Fibroblast of skin of right biceps (primary cell): Measurements from ENCODE around the gene SLC23A2.
"Not testable (repeated sequence)": the region's sequence is repeated elsewhere in the genome, so short reads cannot be mapped to it uniquely, and the experiment has no call there.

Experiments used
- DNase-seq: peaks from one replicate; pipeline ENCODE4 v3.0.0-alpha.2; 2013

SLC23A2 gene

DNA sequence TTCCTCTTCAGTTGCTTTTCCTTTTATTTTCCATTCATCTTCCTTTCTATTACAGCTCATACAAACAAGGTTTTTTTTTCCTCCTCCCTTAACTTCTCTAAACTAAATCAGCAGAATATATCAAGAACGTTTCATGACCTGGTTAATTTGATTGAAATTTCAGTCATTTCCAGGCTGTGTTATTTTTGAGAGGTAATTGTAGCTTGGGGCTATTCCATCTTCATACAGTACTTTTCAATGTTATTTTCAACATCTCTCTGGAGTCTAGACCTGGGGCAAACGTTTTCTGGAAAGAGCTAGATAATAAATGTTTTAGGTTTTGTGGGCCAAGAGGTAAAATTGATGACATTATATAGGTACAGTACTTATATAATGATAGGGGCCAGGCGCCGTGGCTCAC lies 4.0 kb upstream of the SLC23A2 start:
- DNase-seq = no peak

DNA sequence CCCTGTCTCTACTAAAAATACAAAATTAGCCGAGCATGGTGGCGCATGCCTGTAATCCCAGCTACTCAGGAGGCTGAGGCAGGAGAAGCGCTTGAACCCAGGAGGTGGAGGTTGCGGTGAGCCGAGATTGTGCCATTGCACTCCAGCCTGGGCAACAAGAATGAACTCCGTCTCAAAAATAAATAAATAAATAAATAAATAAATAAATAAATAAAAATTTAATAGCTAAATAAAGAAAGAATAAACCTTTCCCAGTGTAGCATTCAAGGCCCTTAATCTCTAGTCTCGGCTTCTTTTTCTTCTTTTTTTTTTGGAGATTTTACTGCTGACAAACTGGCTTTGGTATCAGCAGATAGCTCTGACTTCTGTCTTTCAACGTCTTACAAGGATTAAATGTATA lies 3.5 kb upstream of the SLC23A2 start:
- DNase-seq = not testable (repeated sequence)

DNA sequence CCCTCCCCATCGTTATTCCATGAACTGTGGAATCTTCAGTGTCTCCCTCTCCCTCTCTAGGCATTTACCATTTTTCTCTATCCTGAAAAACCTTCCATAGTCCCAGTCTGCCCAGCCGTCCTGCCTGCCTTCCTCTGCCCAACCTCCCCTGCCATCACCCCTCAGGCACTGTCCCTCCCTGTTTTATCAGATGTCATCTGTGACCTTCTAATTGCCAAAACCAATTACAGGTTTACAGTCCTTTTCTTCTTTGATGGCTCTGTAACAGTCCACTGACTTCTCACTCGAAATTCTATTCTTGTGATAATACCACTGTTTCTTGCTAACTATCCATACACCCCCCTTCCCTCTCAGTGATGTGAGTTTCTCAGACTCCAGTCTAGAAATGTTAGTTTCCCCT lies 2.3 kb upstream of the SLC23A2 start:
- no peak for DNase-seq

DNA sequence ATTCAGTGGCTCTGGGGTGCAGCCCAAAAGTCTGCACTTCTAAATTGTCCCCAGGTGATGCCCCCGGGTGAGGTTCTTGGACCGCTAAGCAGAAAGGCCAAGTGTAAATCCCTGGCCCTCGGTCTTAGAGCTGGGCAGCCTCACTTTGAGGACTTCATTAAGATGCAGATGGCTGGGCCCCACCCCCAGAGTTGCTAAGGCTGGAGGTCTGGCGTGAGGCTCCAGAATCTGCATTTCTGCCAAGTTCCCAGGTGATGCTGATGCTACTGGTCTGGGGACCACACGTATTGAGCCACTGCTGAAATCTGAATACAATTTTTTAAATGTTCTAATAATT lies 735 bp upstream of the SLC23A2 start:
- DNase-seq = no peak

DNA sequence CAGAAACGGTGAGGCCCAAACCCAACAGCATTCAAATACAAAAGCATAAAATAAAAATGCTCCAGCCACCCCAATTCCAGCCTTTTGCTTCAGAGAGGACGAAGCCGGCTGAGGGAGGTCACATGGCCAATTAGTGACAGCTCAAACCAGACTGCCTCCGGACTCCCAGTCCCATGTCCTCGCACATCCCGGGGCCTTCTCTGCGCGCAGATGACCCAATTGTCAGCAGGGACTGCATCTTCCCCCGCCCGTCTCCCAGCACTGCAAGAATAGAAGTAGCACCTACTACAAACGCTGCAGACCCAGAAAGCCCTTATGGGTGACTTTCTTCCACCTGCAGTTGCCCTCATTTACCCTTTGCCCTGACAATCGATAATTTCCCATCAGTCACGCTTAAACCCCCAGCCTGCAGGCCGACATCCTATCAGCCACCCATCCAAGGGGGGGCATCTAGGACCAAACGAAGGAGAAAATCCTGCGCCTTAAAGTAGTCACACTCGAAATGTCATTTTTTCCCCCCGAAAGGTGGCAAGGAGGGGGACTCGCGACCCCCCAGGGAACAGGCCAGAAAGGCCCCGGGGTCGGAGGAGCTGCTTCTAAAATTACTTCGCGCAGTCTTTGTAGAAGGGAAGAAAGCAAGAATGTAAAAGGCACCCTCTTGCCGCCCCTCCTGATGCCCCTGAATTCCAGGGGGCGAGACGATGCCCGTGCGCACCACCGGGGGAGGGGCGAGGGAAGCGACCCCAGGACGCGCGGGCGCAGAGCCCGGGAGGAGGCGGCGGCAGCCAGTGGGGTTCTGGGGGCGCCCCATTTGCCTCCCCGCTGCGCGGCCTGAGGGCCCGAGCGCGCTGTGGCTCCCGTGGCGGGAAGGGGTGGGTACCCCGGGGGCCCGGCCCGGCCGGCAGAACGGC lies 792 bp downstream of the SLC23A2 start:
- DNase-seq = peak; percentile 11

DNA sequence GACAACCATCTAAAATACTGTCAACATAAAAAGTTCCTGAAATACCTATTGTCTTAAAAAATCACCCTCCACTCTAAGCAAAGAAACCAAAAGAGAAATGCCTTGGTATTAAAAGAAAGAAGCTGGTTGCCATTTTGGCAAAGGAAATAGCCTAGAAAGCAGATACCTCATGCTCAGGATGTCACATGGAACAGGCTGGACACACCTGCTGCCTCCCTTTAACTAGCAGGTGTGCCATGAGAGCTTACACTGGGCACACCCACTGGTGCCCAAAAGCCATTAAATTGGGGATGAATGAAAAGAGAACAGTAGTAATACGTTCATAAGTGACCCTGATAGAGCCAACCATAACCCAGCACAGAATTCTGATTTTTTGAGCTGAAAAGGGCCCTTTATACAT lies 1.5 kb downstream of the SLC23A2 start:
- no peak for DNase-seq

DNA sequence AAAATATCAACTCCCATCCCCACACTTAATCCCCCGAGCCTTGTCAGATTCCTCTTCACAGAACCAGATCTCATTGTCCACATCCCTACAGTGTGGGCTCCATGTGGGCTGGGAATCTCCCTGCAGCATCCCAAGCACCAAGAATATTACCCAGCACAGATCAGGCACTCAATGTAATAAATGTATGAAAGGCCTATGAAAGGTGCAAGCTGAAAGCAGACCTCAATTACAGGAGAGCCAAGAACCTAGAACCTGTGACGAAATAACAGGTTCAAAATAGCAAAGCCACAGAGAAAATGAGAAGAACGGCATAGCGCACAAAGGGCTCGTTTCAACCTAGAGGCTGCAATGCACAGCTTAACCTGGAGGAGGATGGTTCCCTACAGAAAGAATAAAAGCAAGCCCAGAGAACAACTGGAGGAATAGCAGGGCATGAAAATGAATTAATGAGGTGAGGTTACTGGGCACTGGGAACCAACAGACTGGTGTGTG lies 3.1 kb downstream of the SLC23A2 start:
- no peak for DNase-seq

DNA sequence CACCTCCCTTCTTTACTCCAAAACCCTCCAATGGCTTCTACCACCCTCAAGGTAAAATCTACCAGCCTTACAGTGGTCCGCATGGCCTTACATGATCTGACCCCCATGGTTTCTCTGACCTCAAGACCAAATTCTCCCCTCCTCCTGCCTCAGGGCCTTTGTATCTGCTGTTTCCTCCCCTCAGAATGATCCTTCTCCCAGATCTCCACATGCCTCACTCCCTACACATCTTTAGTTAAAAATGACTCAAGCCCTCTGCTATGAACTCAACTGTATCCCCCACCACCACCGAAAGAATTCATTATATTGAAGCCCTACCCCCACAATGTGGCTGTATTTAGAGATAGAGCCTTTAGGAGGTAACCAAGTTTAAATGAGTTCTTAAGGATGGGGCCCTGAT lies 4.1 kb downstream of the SLC23A2 start:
- DNase-seq = peak; percentile 71

DNA sequence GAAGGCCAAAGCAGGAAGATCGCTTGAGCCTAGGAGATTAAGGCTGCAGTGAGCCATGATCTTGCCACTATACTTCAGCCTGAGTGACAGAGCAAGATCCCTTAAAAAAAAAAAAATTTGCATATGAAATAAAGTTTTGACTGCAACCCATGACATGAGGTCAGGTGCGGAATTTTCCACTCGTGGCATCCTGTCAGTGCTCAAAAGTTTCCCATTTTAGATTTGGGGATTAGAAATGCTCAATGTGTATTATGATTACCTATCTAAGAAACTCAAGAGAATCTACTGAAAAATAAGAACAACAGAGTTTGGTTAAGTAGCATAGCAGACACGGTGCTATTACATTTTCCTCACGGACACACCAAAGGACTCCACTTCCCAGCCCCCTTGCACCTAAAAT lies 11.7 kb downstream of the SLC23A2 start:
- DNase-seq = no peak

DNA sequence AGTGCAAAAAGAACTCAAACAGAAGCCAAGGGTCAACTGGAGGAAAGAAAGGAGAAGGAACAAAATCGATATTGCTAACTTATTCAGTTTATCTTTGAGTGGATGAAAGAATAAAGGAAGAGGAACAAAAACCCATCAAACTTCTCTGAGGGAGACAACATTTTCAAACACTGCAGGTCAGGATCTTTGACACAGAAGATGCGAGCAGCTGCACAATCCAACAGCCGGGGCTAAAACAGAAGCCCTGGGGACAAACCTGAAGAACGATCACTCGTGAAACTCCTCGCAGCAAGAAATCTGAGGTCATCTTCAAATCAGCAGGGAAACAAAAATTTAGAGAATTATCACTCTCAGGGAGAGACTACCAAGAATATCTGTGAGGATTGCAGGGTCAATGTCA lies 14.2 kb downstream of the SLC23A2 start:
- DNase-seq = no peak

DNA sequence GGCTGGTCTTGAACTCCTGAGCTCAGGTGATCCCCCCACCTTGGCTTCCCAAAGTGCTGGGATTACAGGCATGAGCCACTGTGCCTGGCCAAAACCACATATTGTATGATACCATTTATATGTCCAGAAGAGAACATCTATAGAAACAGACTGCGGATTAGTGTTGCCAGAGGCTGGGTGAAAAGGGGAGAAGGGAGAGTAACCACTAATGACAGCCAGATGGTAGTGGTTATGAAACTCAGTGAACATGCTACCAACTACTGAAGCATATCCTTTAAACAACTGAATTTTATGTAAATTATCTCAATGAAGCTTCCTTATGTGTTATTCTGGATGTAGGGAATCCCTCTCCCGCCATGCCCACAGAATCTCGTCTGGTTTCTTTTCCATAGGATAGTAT lies 15.7 kb downstream of the SLC23A2 start:
- peak; percentile 37 for DNase-seq

DNA sequence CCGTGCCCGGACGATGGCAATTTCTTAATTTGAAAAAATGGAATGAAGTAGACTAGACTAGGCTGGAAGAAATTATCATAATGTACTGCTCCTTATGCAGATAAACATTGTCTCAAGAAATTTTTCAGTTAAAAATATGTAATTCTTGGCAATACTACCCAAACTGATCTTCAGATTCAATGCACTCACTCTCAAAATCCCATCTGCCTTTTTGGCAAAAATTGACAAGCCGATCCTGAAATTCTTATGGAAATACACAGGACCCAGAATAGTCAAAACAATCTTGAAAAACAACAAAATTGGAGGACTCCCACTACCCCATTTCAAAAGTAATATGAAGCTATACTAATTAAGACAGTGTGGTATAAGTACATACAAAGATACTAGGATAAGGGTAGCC lies 19.0 kb downstream of the SLC23A2 start:
- no peak for DNase-seq

DNA sequence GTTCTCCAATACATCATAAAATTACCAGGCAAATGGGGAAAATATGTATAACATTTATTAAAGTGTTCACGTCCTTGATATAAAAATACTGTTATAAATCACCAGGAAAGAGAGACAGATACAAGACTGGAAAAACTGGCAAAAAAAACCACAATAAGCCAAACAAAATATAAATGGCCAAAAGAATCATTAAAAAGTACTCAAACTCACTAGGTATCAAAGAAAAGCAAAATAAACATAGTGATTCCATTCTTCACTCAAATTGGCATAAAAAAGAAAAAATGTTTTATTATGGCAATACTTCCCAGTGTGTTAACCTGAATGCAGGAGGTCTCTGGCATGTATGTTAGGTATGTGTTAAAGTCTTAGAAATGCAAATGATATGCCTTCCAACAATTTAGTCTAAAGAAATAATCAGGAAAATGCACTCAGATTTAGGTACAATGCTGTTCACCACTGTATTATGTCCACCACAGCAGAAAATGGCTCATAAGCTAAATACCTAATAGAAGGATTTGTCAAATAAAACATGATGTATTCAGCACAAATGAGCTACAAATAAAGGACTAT lies 21.4 kb downstream of the SLC23A2 start:
- DNase-seq = no peak

DNA sequence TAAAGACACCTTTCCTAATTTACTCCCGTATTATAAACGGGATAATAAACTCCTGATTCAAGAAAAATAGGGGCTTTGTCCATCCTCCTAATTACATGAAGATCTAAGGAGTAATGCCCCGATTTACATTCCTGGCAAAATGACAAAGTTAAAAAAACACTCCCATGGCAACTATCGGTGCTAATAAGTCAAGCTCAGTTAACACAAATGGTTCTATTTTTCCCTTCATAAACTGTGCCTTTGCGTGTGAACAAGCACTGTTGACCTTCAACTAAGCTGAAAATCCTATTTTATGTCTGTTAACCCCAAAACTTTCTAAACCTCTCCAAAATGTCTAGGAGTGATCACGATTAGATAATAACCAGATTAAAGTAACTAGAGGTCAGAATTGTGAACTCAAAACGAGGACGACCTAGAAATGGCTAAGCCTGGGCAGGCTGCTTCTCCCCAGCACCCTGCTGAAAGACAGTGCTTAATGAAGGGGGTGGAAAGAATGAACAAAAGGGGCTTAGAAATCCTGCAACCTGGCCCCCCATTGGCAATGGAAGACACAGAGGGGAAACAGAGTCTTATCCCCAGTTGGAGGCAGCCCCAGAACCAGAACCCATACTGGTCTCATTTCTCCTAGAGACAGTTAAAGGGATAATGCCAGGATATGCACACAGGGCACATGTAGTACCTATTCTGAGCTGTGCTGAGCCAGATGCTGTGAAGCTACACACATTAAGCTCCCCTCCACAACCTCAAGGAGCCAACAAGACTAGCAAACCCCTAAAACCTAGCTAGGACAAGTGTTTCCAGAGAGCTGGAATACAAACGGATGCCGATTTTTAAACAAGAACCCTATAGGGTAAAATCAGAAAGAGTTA lies 23.0 kb downstream of the SLC23A2 start:
- no peak for DNase-seq

DNA sequence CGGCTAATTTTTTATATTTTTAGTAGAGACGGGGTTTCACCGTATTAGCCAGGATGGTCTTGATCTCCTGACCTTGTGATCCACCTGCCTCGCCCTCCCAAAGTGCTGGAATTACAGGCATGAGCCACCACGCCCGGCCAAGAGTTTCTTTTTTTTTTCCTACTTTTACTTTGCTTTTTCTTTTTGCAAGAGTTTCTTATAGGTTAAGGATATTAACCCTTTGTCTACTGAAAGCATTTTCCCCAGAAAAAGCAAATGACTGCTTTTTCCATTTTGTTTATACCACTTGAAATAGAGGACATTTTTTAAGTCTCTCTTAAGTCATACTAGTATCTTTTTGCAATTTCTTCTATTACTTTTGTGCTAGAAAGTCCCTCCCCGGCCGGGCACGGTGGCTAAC lies 25.3 kb downstream of the SLC23A2 start:
- DNase-seq = not testable (repeated sequence)

DNA sequence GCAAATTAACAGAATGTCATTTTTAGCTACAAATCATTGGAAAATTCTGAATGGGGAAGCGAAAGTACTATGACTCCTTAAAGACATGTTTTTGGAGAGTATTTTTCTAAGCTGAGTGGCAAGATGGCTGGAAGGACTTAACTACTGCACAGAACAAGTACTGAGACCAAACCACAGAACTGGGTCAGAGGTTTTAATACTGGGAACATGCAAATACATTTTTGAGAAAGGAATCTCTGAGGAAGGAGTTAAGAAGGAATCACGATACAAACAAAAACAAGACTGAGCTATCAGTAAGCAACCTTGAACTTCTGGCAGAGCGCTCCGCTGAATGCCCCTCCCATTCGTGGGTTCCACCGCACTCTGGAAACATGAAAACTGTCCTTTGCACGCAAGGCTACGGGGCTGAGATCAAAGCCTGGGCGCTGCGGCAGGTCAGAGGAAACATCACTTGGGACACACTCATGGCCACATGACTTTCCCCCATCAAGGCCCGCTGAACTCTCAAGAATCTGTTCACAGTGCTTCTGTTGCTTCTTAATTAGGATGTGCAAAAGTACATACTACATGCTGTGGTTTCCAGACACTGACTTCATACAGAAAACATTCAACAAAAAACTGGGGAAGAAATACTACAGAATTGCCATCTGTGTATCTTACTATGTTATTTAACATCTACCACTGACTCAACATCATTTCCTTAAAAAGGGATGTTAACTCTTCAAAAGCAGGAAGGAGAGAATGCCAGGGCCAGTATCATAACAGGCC lies 27.8 kb downstream of the SLC23A2 start:
- peak; percentile 88 for DNase-seq

DNA sequence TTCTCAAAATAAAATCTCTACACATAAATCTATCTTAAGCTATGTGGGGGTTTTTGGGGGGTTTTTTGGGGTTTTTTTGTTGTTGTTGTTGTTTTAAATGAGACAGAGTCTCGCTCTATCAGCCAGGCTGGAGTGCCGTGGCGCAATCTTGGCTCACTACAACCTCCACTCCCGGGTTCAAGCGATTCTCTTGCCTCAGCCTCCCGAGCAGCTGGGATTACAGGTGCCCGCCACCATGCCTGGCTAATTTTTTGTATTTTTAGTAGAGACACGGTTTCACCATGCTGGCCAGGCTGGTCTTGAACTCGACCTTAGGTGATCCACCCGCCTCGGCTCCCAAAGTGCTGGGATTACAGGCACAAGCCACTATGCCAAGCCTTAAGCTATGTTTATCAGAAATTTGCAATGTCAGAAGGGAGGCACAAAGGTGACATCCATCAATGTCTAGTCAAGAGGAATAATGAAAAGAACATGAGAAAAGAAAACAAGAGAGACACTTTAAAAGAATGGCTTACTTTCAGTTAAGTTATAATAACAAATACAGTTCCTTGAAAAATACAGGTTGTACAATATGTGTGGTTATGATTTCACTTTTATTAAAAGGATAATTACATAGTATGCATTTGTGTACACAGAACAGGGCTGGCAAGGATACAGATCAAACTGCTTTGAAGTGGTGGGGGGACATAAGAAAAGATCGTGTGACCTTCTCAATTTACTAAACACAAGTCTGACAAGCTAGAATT lies 28.6 kb downstream of the SLC23A2 start:
- no peak for DNase-seq

DNA sequence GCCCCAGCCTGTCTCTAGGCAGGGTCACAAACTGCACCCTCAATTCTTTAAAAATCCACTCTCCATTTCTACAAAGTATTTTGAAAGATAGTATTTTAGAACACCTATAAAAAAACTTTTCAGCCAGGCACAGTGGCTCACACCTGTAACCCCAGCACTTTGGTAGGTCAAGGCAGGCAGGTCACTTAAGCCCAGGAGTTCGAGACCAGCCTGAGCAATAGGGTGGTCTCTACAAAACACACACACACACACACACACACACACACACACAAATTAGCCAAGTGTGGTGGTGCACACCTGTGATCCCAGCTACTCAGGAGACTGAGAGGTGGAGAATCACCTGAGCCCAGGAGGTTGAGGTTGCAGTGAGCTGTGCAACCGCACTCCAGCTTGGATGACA lies 30.2 kb downstream of the SLC23A2 start:
- no peak for DNase-seq

DNA sequence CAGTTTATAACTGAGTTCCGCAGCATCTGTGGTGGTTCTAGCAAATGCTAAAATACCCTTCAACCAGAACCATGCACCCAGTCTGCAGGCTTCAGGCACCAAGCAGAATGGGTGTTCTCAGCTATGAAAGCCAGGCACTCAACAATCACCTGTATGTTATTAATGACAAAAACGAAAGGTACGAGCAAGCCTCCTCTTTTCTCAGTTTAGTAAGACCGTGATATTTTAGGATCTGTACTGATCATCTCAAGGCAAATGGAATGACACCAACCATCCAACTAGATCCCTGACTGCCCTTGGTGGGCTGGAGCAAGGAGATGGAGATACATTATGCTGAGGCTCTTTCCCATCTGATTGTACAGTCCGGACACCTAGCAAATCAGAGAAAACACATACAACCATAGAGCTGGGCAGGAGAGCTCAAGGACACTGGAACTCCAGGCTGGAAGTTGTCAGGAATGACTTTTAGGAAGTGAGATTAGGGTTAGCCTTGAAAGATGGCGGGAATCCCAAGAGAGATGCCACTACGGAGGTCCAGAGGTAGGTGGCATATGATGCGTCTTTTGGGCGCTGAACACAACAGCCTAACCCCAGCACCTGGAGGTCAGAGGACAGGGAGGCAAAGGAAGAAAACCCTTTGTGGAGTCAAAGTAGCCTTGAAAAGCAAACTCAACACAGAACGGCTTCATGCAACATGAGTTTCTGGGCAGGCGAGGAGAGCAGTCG lies 33.4 kb downstream of the SLC23A2 start:
- DNase-seq = no peak

DNA sequence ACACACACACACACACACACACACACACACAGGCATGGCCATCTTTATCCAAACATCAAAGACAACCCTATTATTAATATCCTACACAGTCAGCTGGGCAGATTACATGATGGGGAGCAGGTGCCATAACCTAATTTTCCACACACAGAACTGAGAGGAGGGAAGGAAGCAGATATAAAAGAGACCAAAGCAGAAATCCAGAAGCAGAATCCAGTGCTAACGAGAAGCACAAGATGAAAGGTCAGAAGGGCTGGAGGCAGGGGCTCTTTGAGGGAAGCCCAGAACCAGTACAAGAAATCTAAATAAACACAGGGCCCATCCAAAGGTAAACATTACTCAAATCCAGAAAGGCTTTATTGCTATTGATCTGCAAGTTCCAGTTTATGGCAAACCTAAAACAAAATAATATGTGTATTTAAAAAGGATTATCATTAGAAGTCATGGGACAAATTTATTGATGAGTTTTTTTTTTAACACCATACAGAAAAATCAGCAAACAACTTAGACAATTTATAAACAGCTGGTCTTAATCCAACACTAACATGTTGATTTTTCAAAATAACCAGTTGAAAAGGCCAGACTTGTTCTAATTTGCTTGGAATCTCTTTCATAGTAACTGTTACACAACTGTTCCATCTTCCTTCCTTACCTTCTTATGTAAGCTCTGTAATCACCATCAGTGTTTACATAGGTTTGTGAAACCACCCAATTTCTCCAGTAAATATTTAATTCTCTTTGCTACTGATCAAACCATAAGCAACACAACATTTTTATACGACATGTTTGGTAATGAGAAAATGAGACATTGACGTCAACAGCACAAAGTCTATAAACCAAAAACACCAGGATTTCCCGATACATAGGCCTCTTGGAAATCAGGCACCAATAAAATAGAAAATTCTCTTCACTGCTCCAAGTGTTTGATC lies 34.2 kb downstream of the SLC23A2 start:
- DNase-seq = no peak
